ENCODE measurements around the gene RETN. TPM values are rescaled to one million over a fixed set of nuclear protein-coding genes. Genes with fewer than 3 reads are reported as not detected.
A peak's percentile ranks its signal among the peaks of the same experiment; 100 is the strongest.

The RETN gene
- total and polyA plus RNA-seq, 2 experiments from 2014 or later, result not detected

GRCh38 chr19:7629347-7630054, 39.3 kb upstream of the RETN start, which contains the start of the genes PET100 and XAB2 (continued):
- TF ChIP-seq ZNF462 (CRISPR knock-in tag; IDR thresholded peaks at IDR 0.05) (no peak), ZNF114 (CRISPR knock-in tag; IDR thresholded peaks at IDR 0.05) (no peak), CREB1 (CRISPR knock-in tag; IDR thresholded peaks at IDR 0.05; ENCODE audit: low read depth) (peak; percentile 98)

GRCh38 chr19:7631577-7631976, 37.3 kb upstream of the RETN start:
- H3K9me3 Mint-ChIP-seq, result no peaks in the 10 kb centered on the region; the same call in 1 of the 3 replicates
- peaks cover 23% of the 10 kb centered on the region for H3K27me3 ChIP-seq (ENCODE audit: insufficient read depth)
- H2AFZ ChIP-seq, result no peak overlapping the region
- H3K9me2 ChIP-seq (ENCODE audit: insufficient read depth), result no peaks in the 10 kb centered on the region
- ATAC-seq (no peak), DNase-seq (ENCODE audit: low spot score) (no peak)
- H3K4me2 ChIP-seq, result no peak overlapping the region
- TF ChIP-seq ZNF114 (CRISPR knock-in tag; IDR thresholded peaks at IDR 0.05) (no peak), STAT1 (IDR thresholded peaks at IDR 0.05; ENCODE audit: unreplicated experiment) (no peak), POLR2AphosphoS5 (IDR thresholded peaks at IDR 0.05; ENCODE audit: low read depth) (no peak), ZNF331 (CRISPR knock-in tag; IDR thresholded peaks at IDR 0.05; ENCODE audit: low read depth) (no peak), CREB1 (CRISPR knock-in tag; IDR thresholded peaks at IDR 0.05; ENCODE audit: low read depth) (no peak), ETS1 (IDR thresholded peaks at IDR 0.05) (no peak), NANOG (IDR thresholded peaks at IDR 0.05; ENCODE audit: borderline replicate concordance) (no peak)
- H3K27ac Mint-ChIP-seq, result no peak overlapping the region
- peaks cover 8% of the 10 kb centered on the region for H4K20me1 ChIP-seq (replicated peaks; ENCODE audit: insufficient read depth)
- no peak overlapping the region for H3K27ac ChIP-seq (ENCODE audit: low read depth)
- H3K27me3 Mint-ChIP-seq (ENCODE audit: insufficient read depth, low read depth, poor library complexity), result peaks cover 25% of the 10 kb centered on the region
- H3K4me3 ChIP-seq, result no peak overlapping the region
- H3K36me3 ChIP-seq (ENCODE audit: insufficient read depth), result no peaks in the 10 kb centered on the region
- peaks cover 5% of the 10 kb centered on the region; the same call in 2 of the 3 replicates for H3K36me3 Mint-ChIP-seq (ENCODE audit: low read depth)
- H3K4me1 ChIP-seq (ENCODE audit: insufficient read depth), result peaks cover 14% of the 10 kb centered on the region; the same call in 1 of the 2 replicates
- peak overlapping the region; percentile 27; the same call in 1 of the 3 replicates for H3K4me3 Mint-ChIP-seq
- H3K79me2 ChIP-seq (replicated peaks; ENCODE audit: insufficient read depth), result peaks cover 41% of the 10 kb centered on the region
- H3F3A ChIP-seq (replicated peaks; ENCODE audit: low read depth), result no peaks in the 10 kb centered on the region
- H3K4me1 Mint-ChIP-seq, result peaks cover 16% of the 10 kb centered on the region
